Trophoblast cell (in vitro differentiated cells and primary cell): ENCODE measurements around the gene TAC1.
A peak's percentile ranks its signal among the peaks of the same experiment; 100 is the strongest.
"Not testable (repeated sequence)": the region's sequence is repeated elsewhere in the genome, so short reads cannot be mapped to it uniquely, and the experiment has no call there.

Experiments used
- DNase-seq, 2 donors: peaks; one replicate each; pipeline ENCODE4 v3.0.0-alpha.2; 2016
- H2AFZ ChIP-seq: 2 replicates; pipeline ENCODE4 v1.6.1; 2013; ENCODE audit warnings: low read length, moderate library complexity, mild to moderate bottlenecking; ENCODE audit not compliant: insufficient read depth, poor library complexity
- H2AK5ac ChIP-seq: 2 replicates; pipeline ENCODE4 v1.6.1; 2013; ENCODE audit warnings: mild to moderate bottlenecking, low read length
- H2BK120ac ChIP-seq: 2 replicates; pipeline ENCODE4 v1.6.1; 2013; ENCODE audit warnings: low read length, mild to moderate bottlenecking, moderate library complexity; ENCODE audit not compliant: insufficient read depth, poor library complexity
- H2BK12ac ChIP-seq: 2 replicates; pipeline ENCODE4 v1.6.1; 2013; ENCODE audit warnings: mild to moderate bottlenecking, low read length, moderate library complexity
- H2BK5ac ChIP-seq: 2 replicates; pipeline ENCODE4 v1.6.1; 2013; ENCODE audit warnings: low read length, low read depth, moderate library complexity, mild to moderate bottlenecking; ENCODE audit not compliant: poor library complexity
- H3K14ac ChIP-seq: 2 replicates; pipeline ENCODE4 v1.6.1; 2013; ENCODE audit warnings: mild to moderate bottlenecking, low read length
- H3K18ac ChIP-seq: 2 replicates; pipeline ENCODE4 v1.6.1; 2013; ENCODE audit warnings: mild to moderate bottlenecking, low read length
- H3K23ac ChIP-seq: 2 replicates; pipeline ENCODE4 v1.6.1; 2013; ENCODE audit warnings: low read length
- H3K27ac ChIP-seq: 2 replicates; pipeline ENCODE4 v1.5.1; 2013; ENCODE audit warnings: low read depth, mild to moderate bottlenecking, inconsistent platforms, low read length, moderate library complexity
- H3K27me3 ChIP-seq: 2 replicates; pipeline ENCODE4 v1.6.1; 2013; ENCODE audit warnings: inconsistent platforms, mild to moderate bottlenecking, low read length, moderate library complexity; ENCODE audit not compliant: insufficient read depth
- H3K36me3 ChIP-seq, 2 experiments: 1 replicate in 1 of 2; 2 replicates in 1 of 2; pipeline ENCODE4 v1.6.1; 2013; ENCODE audit warnings: low read length in 2 of 2, mild to moderate bottlenecking in 2 of 2, moderate library complexity in 1 of 2; ENCODE audit not compliant: insufficient read depth in 2 of 2, control insufficient read depth in 1 of 2
- H3K4ac ChIP-seq: 2 replicates; pipeline ENCODE4 v1.6.1; 2013; ENCODE audit warnings: low read depth, mild to moderate bottlenecking, low read length, moderate library complexity
- H3K4me1 ChIP-seq, 2 experiments: 1 replicate in 1 of 2; 2 replicates in 1 of 2; pipeline ENCODE4 v1.6.1; 2013; ENCODE audit warnings: low read length in 2 of 2, mild to moderate bottlenecking in 2 of 2, moderate library complexity in 1 of 2; ENCODE audit not compliant: insufficient read depth in 2 of 2, control insufficient read depth in 1 of 2
- H3K4me2 ChIP-seq: 2 replicates; pipeline ENCODE4 v1.6.1; 2013; ENCODE audit warnings: inconsistent platforms, mild to moderate bottlenecking, low read length, moderate library complexity
- H3K4me3 ChIP-seq: 2 replicates; pipeline ENCODE4 v1.5.1; 2013; ENCODE audit warnings: mild to moderate bottlenecking, low read depth, low read length, inconsistent platforms
- H3K79me1 ChIP-seq: one replicate; pipeline ENCODE4 v1.6.1; 2013; ENCODE audit warnings: low read length
- H3K79me2 ChIP-seq: 2 replicates; pipeline ENCODE4 v1.6.1; 2013; ENCODE audit warnings: low read length, mild to moderate bottlenecking; ENCODE audit not compliant: control insufficient read depth, insufficient read depth, poor library complexity
- H3K9ac ChIP-seq: 2 replicates; pipeline ENCODE4 v1.6.1; 2013; ENCODE audit warnings: mild to moderate bottlenecking, low read length
- H3K9me3 ChIP-seq: 2 replicates; pipeline ENCODE4 v1.6.1; 2013; ENCODE audit warnings: low read depth, mild to moderate bottlenecking, control low read depth, inconsistent platforms, low read length; ENCODE audit not compliant: insufficient read depth
- H4K12ac ChIP-seq: 2 replicates; pipeline ENCODE4 v1.6.1; 2013; ENCODE audit warnings: low read depth, mild to moderate bottlenecking, low read length, moderate library complexity
- H4K8ac ChIP-seq: 2 replicates; pipeline ENCODE4 v1.6.1; 2013; ENCODE audit warnings: low read depth, mild to moderate bottlenecking, low read length, moderate library complexity
- H4K91ac ChIP-seq: one replicate; pipeline ENCODE4 v1.6.1; 2013; ENCODE audit warnings: low read depth, mild to moderate bottlenecking, low read length, moderate library complexity
- WGBS: extraction: QIAGEN DNeasy Blood & Tissue Kit; methylation state at CpG from one replicate; pipeline ENCODE4 v1.1.7; 2013; ENCODE audit warnings: missing lambda C conversion rate; ENCODE audit not compliant: insufficient read length, insufficient coverage; ENCODE audit errors: extremely low coverage; 5-methylcytosine and 5-hydroxymethylcytosine counted together

TAC1 gene

DNA sequence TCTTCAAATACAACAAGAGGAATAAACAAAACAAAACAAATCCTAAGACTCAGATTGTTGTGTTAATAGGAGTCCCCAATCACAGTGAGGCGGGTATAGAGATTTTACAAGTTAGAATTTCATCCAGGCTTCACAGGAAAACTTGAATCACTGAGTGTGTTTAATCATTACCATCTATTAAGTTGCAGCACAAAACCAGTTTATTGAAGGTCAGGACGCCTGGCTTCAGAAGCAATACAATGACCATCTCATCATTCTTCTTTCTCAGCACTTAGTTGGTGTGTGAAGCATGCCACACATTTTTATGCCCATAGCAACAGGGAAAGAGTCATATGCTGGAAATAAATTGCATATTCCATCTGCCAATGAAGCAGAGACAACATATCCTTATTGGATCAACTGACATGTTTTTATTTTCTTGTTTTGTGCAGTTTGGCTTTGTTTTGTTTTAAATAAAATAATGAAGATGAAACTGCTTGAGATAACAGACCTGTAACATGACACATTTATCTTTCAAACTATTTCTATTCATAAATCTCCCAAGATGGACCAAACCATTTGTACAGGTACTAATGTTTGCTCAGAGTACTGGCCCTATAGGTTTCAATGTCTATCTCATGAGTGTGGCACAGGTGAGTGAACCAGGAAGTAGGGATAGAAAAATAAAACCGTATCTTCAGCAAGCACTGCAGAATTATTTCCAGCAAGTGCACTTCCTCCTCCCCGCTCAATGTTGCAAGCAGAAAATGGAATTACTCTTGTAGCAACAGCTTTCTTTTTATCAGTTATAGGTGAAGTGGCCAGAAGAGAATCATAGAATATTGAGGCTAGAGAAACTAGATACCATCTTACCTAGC, 40.4 kb downstream of the TAC1 start:
- Histone ChIP-seq H3K4me2 (no peak overlapping the region), H3K27ac (no peak overlapping the region), H3K14ac (no peak overlapping the region), H2AK5ac (no peak overlapping the region), H4K12ac (no peak overlapping the region), H2AFZ (no peak overlapping the region), H2BK120ac (no peak overlapping the region), H3K36me3 (no peaks in the 10 kb centered on the region), H2BK12ac (no peak overlapping the region), H3K9ac (no peak overlapping the region), H3K4me3 (no peak overlapping the region), H3K27me3 (no peaks in the 10 kb centered on the region), H3K23ac (no peak overlapping the region), H3K4ac (no peak overlapping the region), H3K4me1 (no peaks in the 10 kb centered on the region), H3K79me1 (no peaks in the 10 kb centered on the region), H3K79me2 (no peaks in the 10 kb centered on the region), H2BK5ac (no peak overlapping the region), H3K18ac (no peak overlapping the region), H4K91ac (no peak overlapping the region), H3K9me3 (no peaks in the 10 kb centered on the region), H4K8ac (no peak overlapping the region)
- DNase-seq: peak in 1 of 2 donors; percentile 2
- no CpG with 5 or more reads among the region's 4 CpGs for WGBS

GRCh38 chr7:97786398-97786797, 54.5 kb downstream of the TAC1 start:
- H3K4me3 ChIP-seq, H2BK12ac ChIP-seq, H3K9ac ChIP-seq, H4K8ac ChIP-seq, H3K27me3 ChIP-seq, H3K36me3 ChIP-seq, H2BK120ac ChIP-seq, H2AK5ac ChIP-seq, H4K91ac ChIP-seq, H3K23ac ChIP-seq, H3K4ac ChIP-seq, DNase-seq, H4K12ac ChIP-seq, H3K79me2 ChIP-seq, H3K27ac ChIP-seq, H3K79me1 ChIP-seq, H3K14ac ChIP-seq, H3K4me1 ChIP-seq, H2AFZ ChIP-seq, H3K18ac ChIP-seq, H3K4me2 ChIP-seq, H3K9me3 ChIP-seq, H2BK5ac ChIP-seq: not testable (repeated sequence)
- WGBS: no CpG with 5 or more reads among the region's 7 CpGs
